SK-N-SH (cell line): ENCODE measurements around the gene GRAMD1B. TPM values are rescaled to one million over a fixed set of nuclear protein-coding genes. Genes with fewer than 3 reads are reported as not detected.

Experiments
- CTCF ChIA-PET: fragments of 300-600, 350-600 bp; formaldehyde crosslinking; extraction: SDS; loops from one replicate; lab custom pipeline; 2021; lab: Yijun Ruan, JAX
- POLR2A ChIA-PET: fragments of 350-600 bp; sonication (Branson Sonifier 250); formaldehyde crosslinking; extraction: SDS; loops from one replicate; lab custom pipeline; 2020; ENCODE audit warnings: antibody characterized with exemption, inconsistent platforms; lab: Yijun Ruan, JAX
- DNase-seq: peaks from one replicate; pipeline ENCODE4 v3.0.0; 2012
- H2AFZ ChIP-seq: fragments of 200-600 bp; sonication (generic); 2 replicates; pipeline ENCODE4 v1.8.1; 2016; ENCODE audit warnings: antibody characterized with exemption, mild to moderate bottlenecking, low read depth
- H3F3A ChIP-seq: fragments of 200-600 bp; sonication (generic); replicated peaks from 2 replicates; pipeline ENCODE3; 2016; ENCODE audit warnings: antibody characterized with exemption, mild to moderate bottlenecking; ENCODE audit not compliant: insufficient read depth
- H3K27ac ChIP-seq, 2 experiments: fragments of 200-500 bp in 1 of 2; fragments of 200-600 bp in 1 of 2; sonication (Bioruptor generic) in 1 of 2; sonication (generic), shearing (Covaris generic) in 1 of 2; 2 replicates each; pipeline versions ENCODE4 v1.5.1 to v1.6.1; 2014 to 2016; ENCODE audit warnings: low read depth in 2 of 2, inconsistent platforms in 1 of 2, low read length in 1 of 2, mild to moderate bottlenecking in 1 of 2, mixed read lengths in 1 of 2
- H3K27me3 ChIP-seq: fragments of 200-600 bp; sonication (generic), shearing (Covaris generic); 2 replicates; pipeline ENCODE4 v1.6.1; 2016; ENCODE audit warnings: mixed run types; ENCODE audit not compliant: insufficient read depth
- H3K36me3 ChIP-seq, 2 experiments: fragments of 200-500 bp in 1 of 2; fragments of 200-600 bp in 1 of 2; sonication (Bioruptor generic) in 1 of 2; sonication (generic) in 1 of 2; replicated peaks in 1 of 2; 2 replicates each; pipeline versions ENCODE3 to v1.5.1; 2014 to 2016; ENCODE audit warnings: low read length in 1 of 2, mild to moderate bottlenecking in 1 of 2; ENCODE audit not compliant: insufficient read depth in 2 of 2, control insufficient read depth in 1 of 2
- H3K4me1 ChIP-seq, 2 experiments: fragments of 200-500 bp in 1 of 2; fragments of 200-600 bp in 1 of 2; sonication (Bioruptor generic) in 1 of 2; sonication (generic), shearing (Covaris generic) in 1 of 2; 2 replicates each; pipeline versions ENCODE4 v1.5.1 to v1.6.1; 2014 to 2016; ENCODE audit warnings: low read depth in 1 of 2, low read length in 1 of 2, mixed run types in 1 of 2; ENCODE audit not compliant: insufficient read depth in 2 of 2, control insufficient read depth in 1 of 2
- H3K4me2 ChIP-seq: fragments of 200-600 bp; sonication (generic), shearing (Covaris generic); 2 replicates; pipeline ENCODE4 v1.6.1; 2017; ENCODE audit warnings: mixed run types
- H3K4me3 ChIP-seq, 2 experiments: fragments of 200-500 bp in 1 of 2; fragments of 200-600 bp in 1 of 2; sonication (Bioruptor generic) in 1 of 2; sonication (generic), shearing (Covaris generic) in 1 of 2; 2 replicates each; pipeline versions ENCODE4 v1.5.1 to v1.8.1; 2014 to 2016; ENCODE audit warnings: low read depth in 2 of 2, inconsistent platforms in 1 of 2, low read length in 1 of 2, mild to moderate bottlenecking in 1 of 2, mixed read lengths in 1 of 2, moderate library complexity in 1 of 2
- H3K79me2 ChIP-seq: fragments of 200-600 bp; sonication (generic); 2 replicates; pipeline ENCODE4 v1.8.1; 2017; ENCODE audit warnings: mild to moderate bottlenecking; ENCODE audit not compliant: insufficient read depth
- H3K9ac ChIP-seq: fragments of 200-600 bp; sonication (generic); 2 replicates; pipeline ENCODE4 v1.6.1; 2017; ENCODE audit warnings: mixed run types
- H3K9me2 ChIP-seq: fragments of 200-600 bp; sonication (generic); 2 replicates; pipeline ENCODE4 v1.6.1; 2017; ENCODE audit warnings: mixed run types
- H3K9me3 ChIP-seq: fragments of 200-600 bp; sonication (generic); 2 replicates; pipeline ENCODE4 v1.6.1; 2017; ENCODE audit warnings: mixed run types, mild to moderate bottlenecking, moderate library complexity
- H4K20me1 ChIP-seq: fragments of 200-600 bp; sonication (generic); 2 replicates; pipeline ENCODE4 v1.6.1; 2017; ENCODE audit warnings: mild to moderate bottlenecking, mixed run types; ENCODE audit not compliant: insufficient read depth
- EP300 ChIP-seq, 2 experiments: IDR thresholded peaks; 2 replicates each; pipeline versions ENCODE4 v1.4.0 to v1.6.1; 2012; ENCODE audit warnings: borderline replicate concordance in 1 of 2, low read depth in 1 of 2, low read length in 1 of 2
- EZH2phosphoT487 ChIP-seq: fragments of 200-600 bp; sonication (generic); IDR thresholded peaks from 2 replicates; pipeline ENCODE4 v1.6.1; 2017; ENCODE audit warnings: low read depth, mixed run types, mild to moderate bottlenecking, antibody characterized with exemption, moderate library complexity, borderline replicate concordance
- FOSL2 ChIP-seq: IDR thresholded peaks from 2 replicates; pipeline ENCODE4 v1.4.0; 2012; ENCODE audit warnings: low read depth, mild to moderate bottlenecking, moderate library complexity, borderline replicate concordance
- GABPA ChIP-seq: IDR thresholded peaks from 2 replicates; pipeline ENCODE4 v1.4.0; 2012; ENCODE audit warnings: low read depth, mild to moderate bottlenecking
- MEF2A ChIP-seq: IDR thresholded peaks from 2 replicates; pipeline ENCODE4 v1.4.0; 2012; ENCODE audit warnings: low read depth, borderline replicate concordance
- MXI1 ChIP-seq: IDR thresholded peaks from 2 replicates; pipeline ENCODE4 v1.6.1; 2012; ENCODE audit warnings: mild to moderate bottlenecking, low read depth, low read length, improper control_type of control experiment
- TEAD4 ChIP-seq: IDR thresholded peaks from 2 replicates; pipeline ENCODE4 v1.4.0; 2012; ENCODE audit warnings: mild to moderate bottlenecking, borderline replicate concordance; ENCODE audit not compliant: insufficient read depth
- WGBS: methylation state at CpG from one replicate; pipeline ENCODE4 v1.1.6; 2017; ENCODE audit warnings: low lambda C conversion rate; 5-methylcytosine and 5-hydroxymethylcytosine counted together
- polyA plus RNA-seq, 3 experiments: library from polyadenylated mRNA; depleted of rRNA; stranded (reverse); fragments of >200 nt; gene quantifications; 2 replicates each; pipeline ENCODE4 v1.2.3, GENCODE V29; 2012
- TF ChIP-seq, protein P1 (sequence below): IDR thresholded peaks from 2 replicates; pipeline ENCODE4 v1.4.0; 2012; ENCODE audit warnings: low read depth, borderline replicate concordance
- TF ChIP-seq, protein P2 (sequence below): fragments of 150-350 bp; IDR thresholded peaks from 2 replicates; pipeline ENCODE4 v1.6.1; 2017; ENCODE audit warnings: antibody characterized with exemption, low read length, low read depth, borderline replicate concordance
- TF ChIP-seq, protein P3 (sequence below): IDR thresholded peaks from 2 replicates; pipeline ENCODE4; 2012

Gene GRAMD1B
- polyA plus RNA-seq, 1 of the 3 experiments (the other 2 are of a cell fraction): 14.5 TPM

GRCh38 chr11:123392844-123393243, 37.2 kb upstream of the GRAMD1B start:
- no peaks in the 10 kb centered on the region; the same call in 1 of the 2 replicates for H3K27me3 ChIP-seq
- H3K4me3 ChIP-seq: no peak overlapping the region
- no peaks in the 10 kb centered on the region for H3K9me2 ChIP-seq
- H3F3A ChIP-seq: no peaks in the 10 kb centered on the region
- peaks cover 0 to 11% of the 10 kb centered on the region in 2 experiments; a peak in 2 of 4 replicates for H3K4me1 ChIP-seq
- no peaks in the 10 kb centered on the region for H3K79me2 ChIP-seq
- H2AFZ ChIP-seq: no peak overlapping the region
- no peak overlapping the region for H3K4me2 ChIP-seq
- peak overlapping the region in 1 of 2 experiments; percentile 75; a peak in 1 of 4 replicates for H3K27ac ChIP-seq
- CTCF ChIA-PET: interaction anchor here (1.1 to 1.8 kb wide), 4 partner anchors 10 to 86 kb away, joined by 3 to 9 read pairs (median 3); no protein-coding TSS in a partner anchor
- H4K20me1 ChIP-seq: no peaks in the 10 kb centered on the region
- no peaks in the 10 kb centered on the region for H3K9me3 ChIP-seq
- POLR2A ChIA-PET: no interaction called here
- TF ChIP-seq EP300 (IDR thresholded peaks at IDR 0.05; ENCODE audit: borderline replicate concordance in 1 of 2, low read depth in 1 of 2, low read length in 1 of 2): peak in 1 of 2 experiments; percentile 64; a peak in 2 of 4 replicates
- TF ChIP-seq, protein P1, sequence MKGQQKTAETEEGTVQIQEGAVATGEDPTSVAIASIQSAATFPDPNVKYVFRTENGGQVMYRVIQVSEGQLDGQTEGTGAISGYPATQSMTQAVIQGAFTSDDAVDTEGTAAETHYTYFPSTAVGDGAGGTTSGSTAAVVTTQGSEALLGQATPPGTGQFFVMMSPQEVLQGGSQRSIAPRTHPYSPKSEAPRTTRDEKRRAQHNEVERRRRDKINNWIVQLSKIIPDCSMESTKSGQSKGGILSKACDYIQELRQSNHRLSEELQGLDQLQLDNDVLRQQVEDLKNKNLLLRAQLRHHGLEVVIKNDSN: no peak
- TF ChIP-seq, protein P2, sequence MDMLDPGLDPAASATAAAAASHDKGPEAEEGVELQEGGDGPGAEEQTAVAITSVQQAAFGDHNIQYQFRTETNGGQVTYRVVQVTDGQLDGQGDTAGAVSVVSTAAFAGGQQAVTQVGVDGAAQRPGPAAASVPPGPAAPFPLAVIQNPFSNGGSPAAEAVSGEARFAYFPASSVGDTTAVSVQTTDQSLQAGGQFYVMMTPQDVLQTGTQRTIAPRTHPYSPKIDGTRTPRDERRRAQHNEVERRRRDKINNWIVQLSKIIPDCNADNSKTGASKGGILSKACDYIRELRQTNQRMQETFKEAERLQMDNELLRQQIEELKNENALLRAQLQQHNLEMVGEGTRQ: no peak
- DNase-seq: no peak
- H3K36me3 ChIP-seq: no peaks in the 10 kb centered on the region
- WGBS: 16% methylated on average over 3 of the region's 3 CpGs
- H3K9ac ChIP-seq: no peak overlapping the region

DNA sequence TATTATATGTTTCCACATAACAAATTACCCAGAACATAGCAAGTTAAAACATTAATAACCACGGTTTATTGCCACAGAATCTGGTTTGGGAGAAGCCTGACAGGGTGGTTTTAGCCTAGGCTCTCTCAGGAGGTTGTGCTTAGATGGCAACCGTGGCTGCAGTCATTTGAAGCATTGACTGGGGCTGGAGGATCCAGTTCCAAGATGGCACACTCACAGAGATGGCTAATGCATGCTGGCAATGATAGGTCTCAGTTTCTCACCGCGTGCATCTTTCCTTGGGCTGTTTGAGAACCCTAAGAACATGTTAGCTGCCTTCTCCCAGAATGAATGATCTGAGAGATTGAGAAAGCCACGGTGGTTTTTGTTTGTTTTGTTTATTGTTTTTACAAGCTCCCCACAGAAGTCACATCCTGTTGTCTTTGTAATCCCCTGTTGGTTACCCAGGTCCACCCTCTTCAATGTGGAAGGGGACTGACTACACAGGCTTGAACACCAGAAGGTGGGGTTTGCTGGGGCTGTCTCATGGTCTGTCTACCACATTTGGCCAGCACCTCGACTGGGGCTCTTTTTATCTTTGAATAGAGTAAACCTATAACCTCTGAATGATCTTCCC, 36.6 kb upstream of the GRAMD1B start:
- no peak overlapping the region for H3K4me2 ChIP-seq
- WGBS: 45% methylated on average over 6 of the region's 6 CpGs
- no peak for TF ChIP-seq MXI1
- TF ChIP-seq, protein P3, sequence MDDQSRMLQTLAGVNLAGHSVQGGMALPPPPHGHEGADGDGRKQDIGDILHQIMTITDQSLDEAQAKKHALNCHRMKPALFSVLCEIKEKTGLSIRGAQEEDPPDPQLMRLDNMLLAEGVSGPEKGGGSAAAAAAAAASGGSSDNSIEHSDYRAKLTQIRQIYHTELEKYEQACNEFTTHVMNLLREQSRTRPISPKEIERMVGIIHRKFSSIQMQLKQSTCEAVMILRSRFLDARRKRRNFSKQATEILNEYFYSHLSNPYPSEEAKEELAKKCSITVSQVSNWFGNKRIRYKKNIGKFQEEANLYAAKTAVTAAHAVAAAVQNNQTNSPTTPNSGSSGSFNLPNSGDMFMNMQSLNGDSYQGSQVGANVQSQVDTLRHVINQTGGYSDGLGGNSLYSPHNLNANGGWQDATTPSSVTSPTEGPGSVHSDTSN: no peak
- TF ChIP-seq, protein P2: no peak
- TF ChIP-seq GABPA: no peak
- no peak for TF ChIP-seq EZH2phosphoT487
- TF ChIP-seq EP300 (IDR thresholded peaks at IDR 0.05; ENCODE audit: borderline replicate concordance in 1 of 2, low read depth in 1 of 2, low read length in 1 of 2): no peak
- no peak for TF ChIP-seq TEAD4
- no peak for TF ChIP-seq FOSL2
- no peak for TF ChIP-seq MEF2A
- peak overlapping the region in 1 of 2 experiments; percentile 75; a peak in 1 of 4 replicates for H3K27ac ChIP-seq
- no peaks in the 10 kb centered on the region for H4K20me1 ChIP-seq
- ChIA-PET POLR2A (no interaction called here), CTCF (interaction anchor here (1.2 to 1.8 kb wide), 3 partner anchors 11 to 85 kb away, joined by 3 to 9 read pairs (median 3); no protein-coding TSS in a partner anchor)
- no peak overlapping the region for H3K4me3 ChIP-seq
- no peaks in the 10 kb centered on the region for H3F3A ChIP-seq
- H3K4me1 ChIP-seq: peaks cover 0 to 11% of the 10 kb centered on the region in 2 experiments; a peak in 2 of 4 replicates
- no peaks in the 10 kb centered on the region; the same call in 1 of the 2 replicates for H3K27me3 ChIP-seq
- no peaks in the 10 kb centered on the region for H3K36me3 ChIP-seq
- no peaks in the 10 kb centered on the region for H3K9me2 ChIP-seq
- H3K9me3 ChIP-seq: no peaks in the 10 kb centered on the region
- no peak overlapping the region for H2AFZ ChIP-seq
- H3K79me2 ChIP-seq: no peaks in the 10 kb centered on the region
- H3K9ac ChIP-seq: no peak overlapping the region
- DNase-seq: no peak
